Hematopoietic multipotent progenitor cell treated with erythropoietin and hydrocortisone succinate and interleukin-3 and kit ligand, for 6 days (in vitro differentiated cells): Measurements from ENCODE around the gene HBEGF.

Experiments
- DNase-seq: peaks from one replicate; pipeline ENCODE4 v3.0.0-alpha.2; 2015

HBEGF gene

DNA sequence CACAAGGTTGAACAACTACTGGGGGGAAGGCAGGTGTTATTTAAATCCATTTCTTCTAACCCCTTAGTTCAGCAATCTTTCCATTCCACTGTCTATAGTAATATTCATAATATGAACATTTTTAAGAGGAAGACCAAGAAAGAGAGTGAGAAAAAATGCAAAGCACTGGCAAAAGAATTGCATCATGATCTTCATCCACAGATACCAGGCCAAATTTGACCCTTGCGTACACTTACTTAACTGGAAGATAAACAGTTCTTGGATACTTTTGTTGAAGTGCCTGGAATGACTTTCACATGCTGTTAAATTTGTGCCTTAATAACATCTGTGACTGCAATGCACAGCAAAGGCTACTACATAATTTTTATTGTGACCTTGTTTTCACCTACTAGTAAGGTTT is 45.3 kb downstream of the HBEGF start:
- no peak for DNase-seq

DNA sequence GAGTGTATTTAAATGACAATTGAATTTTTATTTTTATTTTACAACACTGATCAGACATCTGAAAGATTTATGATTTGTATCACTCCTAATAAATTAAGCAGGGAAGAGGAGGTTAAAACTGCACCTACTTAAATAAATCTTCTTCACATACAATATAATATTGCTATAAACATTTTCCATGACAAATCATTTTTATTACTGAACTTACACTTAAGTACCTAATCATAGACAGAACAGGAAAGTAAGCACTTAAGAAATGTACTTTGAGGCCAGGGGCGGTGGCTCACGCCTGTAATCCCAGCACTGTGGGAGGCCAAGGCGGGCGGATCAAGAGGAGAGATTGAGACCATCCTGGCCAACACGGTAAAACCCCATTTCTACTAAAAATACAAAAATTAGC is 47.3 kb downstream of the HBEGF start:
- DNase-seq: no peak

DNA sequence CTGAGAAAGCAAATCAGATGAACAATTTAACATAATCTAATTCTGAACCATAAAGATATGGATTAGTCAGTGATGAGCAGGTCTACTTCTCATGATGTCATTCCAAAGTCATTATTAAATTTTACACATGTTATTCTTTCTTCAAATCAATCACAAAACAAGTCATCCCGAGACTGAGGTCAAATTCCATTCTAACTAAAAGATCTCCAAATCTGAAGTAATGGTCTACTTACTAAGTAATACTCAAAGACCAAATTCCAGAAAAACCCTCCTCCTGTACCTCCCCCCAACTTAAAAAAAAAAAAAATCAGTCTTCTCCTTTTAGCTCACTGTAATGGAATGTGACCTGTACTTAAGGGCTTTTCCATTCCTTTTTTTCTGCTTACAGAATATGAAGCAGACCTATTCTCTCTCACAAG is 48.2 kb downstream of the HBEGF start:
- DNase-seq: no peak

DNA sequence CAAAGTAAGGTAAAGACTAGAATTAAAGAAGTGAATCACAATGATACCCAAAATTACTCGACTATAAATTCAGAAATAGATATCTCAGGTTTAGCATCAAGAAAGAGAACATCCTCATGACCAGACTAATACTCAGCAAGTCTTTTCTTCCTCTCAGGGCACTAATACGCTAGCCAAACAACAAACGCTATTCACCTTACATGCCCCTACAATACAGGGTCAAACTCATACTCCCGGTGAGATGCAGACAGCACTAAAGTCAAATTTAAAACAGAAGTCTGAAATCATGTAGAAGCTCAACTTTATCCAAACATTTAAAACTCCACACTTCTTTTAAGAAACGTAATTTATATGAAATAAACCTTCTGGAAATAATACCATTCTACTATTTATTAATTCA is 49.1 kb downstream of the HBEGF start:
- no peak for DNase-seq

DNA sequence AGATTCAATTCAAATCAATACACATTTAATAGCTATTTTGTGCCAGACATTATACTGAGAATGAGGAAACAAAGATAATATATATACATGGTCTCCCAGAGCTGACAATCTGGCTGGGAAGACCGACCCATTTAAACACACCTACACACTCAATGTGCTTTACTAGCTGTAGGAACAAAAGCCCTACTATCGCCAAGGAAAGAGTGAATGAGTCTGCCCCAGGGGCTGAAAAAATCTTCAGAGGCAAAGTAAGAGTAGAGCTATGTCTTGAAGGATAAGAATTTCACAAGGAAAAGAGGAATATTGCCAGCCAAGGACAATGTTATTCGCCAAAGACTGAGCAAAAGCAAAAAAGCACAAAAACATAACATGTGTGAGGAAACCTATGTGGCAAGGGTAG is 50.1 kb downstream of the HBEGF start:
- no peak for DNase-seq

DNA sequence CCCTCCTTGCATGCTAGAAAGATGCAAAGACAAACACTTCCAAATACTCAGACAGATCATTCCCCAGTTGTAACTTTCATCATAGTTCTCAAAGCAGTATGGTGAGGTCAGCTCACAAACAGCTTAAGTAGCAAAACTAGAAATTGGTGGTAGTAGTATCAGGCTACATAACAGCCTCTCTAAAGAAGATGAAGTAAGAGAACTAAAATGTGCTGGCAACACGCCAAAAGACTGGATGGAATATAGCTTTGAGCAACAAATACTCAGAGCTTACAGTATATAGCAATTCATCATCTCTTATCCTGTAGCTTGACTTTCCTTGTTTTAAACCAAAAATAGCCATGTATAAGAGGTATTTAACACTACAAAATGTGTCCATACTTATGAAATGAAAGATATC is 51.0 kb downstream of the HBEGF start:
- peak; percentile 77 for DNase-seq

DNA sequence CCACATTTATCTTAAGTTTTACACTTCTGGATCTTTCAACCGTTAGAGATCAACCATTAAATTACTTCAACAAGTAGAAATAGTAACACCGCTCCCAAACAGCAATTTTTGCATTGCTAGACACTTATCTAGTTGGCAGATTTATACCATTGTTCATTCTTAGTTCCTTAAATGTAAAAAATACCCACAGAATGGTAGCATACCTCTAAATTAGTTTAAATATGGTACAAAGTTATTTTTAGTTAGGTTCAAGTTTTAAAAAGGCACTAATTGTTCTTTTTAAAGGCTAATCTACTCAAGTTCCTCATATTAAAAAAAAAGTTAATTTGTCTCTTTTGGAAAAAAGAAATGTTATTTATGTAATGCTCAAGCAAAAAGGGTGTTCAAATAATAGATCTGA is 51.6 kb downstream of the HBEGF start:
- DNase-seq: no peak

DNA sequence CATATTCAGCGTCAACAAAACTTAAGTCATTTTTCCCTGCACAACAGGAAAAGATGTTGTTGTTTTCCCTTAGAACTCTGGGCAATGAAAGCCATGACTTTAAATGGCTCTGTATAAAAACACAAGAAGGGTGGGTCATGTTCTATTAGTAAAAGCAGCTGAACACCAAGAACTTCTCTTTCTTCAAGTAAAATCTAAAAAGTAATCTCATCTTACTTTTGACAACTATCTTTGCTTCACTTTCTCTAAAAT is 52.6 kb downstream of the HBEGF start:
- no peak for DNase-seq

DNA sequence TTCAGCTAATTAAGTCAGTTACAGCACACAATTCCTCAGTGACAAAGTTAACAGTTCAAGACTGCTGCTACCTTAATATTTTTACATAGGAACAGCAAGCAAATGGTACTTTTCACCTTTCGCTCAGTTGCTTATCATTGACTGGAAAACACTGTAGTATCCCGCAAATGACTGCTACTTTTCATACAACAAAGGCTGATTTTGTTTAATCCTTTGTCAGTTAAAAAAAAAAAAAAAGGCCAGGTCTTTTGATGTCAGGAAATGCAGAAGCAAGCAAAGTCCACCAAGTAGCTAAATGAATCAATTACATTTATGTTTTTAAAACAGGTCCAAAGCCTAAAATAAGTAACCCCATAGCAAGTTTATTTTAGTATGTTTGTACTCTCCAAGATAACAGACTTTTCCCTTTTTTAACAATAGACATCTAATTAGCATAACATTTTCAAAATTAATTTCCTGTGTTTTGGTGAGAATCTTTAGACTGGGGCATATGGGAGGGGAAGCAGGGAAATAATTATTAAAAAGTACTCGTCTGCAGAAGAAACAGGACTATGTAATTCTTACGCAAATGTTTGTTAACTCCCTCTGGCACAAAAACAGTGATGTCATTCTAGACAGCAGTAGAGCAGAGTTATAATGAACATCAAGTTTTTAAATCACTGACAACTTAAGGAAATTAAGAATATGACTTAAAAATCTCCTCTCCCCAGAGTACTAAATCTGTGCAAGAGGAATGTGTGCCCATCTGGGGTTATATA is 53.1 kb downstream of the HBEGF start:
- no peak for DNase-seq

DNA sequence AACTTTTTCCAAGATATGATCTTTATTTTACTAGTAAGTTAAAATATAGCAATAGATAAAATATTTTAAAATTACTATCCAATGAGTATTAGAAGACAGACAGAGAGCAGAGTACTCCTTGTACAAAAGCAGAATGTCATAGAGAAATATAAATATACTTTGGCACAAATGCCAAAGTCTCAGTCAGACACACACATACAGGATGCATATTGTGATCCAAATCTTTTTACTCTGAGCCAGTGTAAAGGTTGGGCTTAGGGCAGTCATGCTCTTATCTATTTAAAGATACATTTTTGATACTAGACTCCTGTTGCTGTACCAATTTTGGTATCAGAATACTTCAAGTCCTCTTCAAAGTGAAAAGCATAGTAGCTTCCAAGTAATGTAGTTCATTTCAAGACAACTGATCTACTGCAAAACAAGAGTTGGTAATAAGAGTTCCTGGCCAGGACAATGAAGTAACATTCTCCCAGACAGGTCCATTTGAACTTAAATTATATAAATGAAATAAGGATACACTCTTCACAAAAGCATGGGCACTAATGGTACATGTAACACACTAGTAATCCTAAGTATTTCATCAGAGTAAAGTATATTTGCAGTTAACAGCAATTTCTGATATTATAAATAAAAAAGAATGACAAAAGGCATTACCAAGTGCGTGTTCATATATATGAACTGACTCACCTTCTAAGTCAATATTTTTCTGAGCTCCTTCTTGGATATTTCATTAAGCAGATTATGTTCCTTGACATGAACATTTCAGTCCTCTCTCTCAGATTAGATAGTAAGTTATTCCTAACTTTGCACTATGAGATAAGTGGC is 54.0 kb downstream of the HBEGF start:
- DNase-seq: no peak

DNA sequence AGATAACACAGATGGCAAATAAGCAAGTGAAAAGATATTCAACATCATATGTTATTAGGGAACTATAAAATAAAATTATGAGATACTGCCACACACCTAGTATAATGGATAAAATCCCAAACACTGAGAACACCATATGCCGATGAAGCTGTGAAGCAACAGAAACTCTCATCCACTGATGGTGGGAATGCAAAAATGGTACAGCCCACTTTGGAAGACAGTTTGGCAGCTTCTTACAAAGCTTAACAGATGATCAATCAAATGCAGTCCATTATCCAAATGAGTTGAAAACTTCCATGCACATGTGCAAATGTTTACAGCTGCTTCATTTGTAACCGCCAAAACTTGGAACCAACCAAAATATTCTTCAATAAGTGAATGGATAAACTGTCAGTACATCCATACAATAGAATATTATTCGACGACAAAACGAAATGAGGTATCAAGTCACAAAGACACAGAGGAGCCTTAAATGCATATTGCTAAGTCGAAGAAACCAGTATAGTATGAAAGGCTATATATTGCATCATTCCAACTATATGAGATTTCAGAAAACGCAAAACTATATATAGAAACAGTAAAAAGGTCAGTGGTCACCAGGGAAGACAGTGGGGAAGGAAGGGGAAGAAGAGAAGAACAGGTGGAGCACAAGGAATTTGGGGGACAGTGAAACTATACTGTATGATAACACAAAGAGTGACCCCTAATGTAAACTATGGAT is 58.4 kb downstream of the HBEGF start:
- no peak for DNase-seq

DNA sequence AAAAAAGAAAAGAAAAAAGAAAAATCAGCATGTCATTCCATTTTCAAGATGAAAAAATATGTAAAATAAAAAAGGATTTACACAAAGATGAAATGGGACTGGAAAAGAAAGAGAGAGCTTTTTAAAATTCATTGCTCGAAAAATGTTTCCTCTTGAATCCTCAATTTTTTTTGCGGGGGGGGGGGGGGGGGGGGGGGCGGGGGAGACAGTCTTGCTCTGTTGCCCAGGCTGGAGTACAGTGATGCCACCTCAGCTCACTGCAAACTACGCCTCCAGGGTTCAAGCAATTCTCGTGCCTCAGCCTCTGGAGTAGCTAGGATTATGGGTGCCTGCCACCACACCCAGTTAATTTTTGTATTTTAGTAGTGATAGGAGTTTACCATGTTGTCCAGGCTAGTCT is 60.0 kb downstream of the HBEGF start:
- DNase-seq: no peak

DNA sequence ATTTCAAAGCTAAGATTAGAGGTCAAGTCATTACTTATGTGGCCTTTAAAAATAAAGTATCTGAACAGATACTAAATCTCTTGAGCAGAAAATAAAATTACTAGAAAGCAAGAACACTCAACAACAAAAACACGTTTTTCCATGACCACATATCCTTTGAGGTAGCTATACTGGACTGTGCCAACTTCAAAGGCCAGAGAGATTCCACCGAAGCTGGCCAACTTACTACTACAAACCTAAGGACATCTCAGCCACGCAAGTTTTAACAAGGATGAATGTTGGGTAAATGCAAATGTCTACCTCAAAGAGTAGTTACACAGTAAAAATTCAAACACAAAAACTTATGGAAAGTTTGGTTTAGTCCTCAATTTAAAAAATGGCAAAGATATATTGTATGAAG is 62.4 kb downstream of the HBEGF start:
- DNase-seq: no peak
